Colon (tissue), 2 donors: ENCODE data around the gene DLGAP1.

Experiments used
- FAIRE-seq: peaks from 2 replicates; lab custom pipeline; 2012; peaks lifted over from hg19 to GRCh38; lab: Jason Lieb, UNC
- donor health status: control.
- donor health status: control.

The DLGAP1 gene

DNA sequence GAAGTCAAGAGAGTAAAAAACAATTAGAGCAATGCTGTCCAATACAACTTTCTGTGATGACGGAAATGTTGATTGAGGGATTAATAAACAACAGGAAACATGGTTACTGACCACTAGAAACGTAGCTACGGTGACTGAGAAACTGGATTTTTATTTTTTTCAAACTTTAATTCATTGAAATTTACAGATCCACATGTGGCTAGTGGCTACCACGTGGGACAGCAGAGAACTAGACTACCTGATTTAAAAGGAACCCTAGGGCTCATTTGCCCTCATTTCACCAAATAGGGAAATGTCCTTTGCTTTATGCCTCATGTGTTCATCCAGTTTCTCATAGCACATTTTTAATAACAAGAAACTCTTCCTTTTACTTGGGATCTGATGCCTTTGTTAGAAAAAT is 592.1 kb downstream of the DLGAP1 start:
- FAIRE-seq, result no peak

DNA sequence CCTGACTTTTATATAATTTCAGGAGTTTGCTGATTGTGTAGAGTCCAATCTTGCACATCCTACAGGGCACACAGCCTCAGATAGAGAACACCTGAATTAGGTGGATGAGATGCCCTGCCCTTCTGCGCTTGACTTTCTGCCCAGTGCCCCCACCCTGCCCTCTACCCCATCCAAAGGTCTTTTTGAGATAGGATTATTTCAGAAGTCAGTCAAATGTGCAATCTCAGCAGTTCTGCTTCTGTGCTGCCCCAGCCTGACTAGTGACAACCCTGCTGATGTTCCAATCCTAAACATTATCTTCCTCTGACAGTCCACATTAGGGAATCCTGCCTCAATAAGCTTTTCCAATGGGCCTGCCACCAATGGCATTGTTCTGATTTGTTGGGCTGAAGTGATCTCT is 593.6 kb downstream of the DLGAP1 start:
- no peak for FAIRE-seq

DNA sequence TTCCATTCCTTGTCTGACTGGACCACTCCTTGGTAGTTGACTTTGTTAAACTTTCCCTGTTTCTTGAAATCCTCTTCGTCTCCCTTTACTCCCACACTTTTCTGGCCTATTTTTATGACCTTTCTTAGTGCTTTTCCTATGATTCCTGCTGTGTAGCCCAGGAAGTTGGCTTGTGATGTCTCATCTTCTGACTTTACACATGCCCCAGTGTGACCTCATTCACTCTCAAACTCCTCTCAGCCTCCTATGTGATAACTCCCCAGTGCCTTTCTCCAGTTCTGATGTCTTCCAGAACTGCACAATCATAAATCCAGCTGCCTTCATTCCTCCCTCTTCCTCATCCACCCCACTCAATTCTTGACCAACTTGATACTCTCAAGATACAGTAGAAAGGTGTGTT is 597.6 kb downstream of the DLGAP1 start:
- FAIRE-seq, result no peak

DNA sequence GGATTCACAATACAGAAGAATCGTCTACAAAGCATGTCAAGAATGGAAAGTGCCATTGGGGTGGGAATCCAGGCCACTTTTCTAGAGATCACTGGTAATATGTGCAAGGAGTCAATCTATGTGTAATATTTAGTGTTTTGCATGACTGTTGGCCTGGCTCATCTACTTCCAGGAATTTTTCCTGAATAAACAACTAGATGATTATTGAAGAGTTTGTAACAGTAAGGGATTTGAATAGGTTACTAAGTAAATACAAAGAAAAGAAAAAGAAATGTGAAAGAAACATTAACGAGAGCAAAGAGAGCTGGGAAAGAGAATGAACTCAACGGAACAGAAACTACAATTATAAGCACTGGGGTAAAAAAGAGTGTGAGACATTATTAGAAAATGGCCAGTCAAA is 599.1 kb downstream of the DLGAP1 start:
- FAIRE-seq, result no peak

DNA sequence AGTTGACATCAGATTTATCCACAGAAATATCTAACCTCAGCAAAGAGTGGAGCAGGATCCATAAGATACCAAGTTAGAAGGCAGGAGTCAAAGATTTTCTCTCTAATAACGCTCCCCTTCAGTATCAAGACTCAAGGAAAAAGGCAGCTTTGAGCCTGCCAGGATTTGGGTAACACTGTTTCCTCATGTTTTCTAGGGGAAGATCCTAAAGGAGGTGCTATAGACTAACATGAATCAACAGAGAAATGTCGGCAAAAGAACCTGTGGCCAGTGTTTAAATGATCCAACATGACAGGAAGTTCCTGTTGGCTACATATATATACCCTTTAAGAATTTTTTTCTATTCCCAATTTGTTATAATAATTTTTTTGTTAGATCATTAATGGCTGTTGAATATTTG is 602.8 kb downstream of the DLGAP1 start:
- FAIRE-seq, result no peak

DNA sequence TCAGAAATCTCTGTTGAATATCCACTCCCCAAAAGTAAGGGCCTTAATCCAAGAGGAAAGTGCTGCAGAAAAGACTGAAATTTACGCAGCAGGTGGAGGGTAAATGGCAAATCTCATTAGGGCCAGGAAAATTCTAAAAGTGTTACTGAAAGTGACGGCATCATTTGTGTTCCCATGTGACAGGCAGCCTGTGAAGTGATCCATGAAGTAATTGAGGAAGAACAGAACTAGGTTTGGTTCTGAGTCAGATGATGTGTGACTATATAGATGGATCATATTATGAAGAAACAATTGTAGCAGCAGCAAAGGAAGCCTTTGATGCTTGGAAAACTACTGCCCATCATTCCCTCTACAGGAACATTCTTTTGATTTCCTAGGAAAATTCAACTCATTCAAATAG is 603.9 kb downstream of the DLGAP1 start:
- no peak for FAIRE-seq

DNA sequence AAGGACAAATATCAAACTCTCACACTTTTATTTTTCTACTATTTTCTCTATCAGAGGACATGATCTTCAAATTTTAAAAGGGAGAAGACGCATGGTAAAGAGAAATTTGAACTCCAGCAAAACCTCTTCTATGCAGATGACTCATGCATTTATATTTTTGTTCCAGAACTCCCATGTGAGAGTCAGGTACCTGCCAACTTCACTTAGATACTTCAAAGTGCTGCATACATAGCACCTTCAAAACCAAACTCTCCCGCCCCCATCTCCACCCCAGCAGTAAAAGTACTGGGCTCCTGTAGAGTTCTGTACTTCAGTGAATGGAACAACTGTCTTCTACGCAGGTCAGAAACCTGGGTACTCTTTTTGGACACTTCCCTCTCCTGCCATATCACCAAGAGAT is 606.8 kb downstream of the DLGAP1 start:
- no peak for FAIRE-seq

DNA sequence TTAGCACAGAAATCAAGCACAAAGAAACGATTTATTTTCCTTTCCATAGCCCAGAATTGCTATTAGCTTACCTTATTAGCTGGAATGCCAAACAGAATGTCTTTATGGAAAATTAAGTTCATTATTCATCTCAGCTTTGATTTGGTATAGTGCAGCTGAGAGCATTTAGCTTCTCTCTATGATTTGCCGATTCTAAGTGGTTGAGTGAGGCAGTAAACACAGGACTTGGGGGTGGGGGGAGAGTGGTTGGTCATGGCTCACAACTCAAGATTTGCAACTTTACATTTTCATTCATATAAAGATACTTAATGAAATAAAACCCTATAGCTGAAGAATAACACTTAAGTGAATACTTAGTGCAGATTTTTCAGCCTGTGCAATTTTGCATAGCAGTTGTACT is 609.9 kb downstream of the DLGAP1 start:
- FAIRE-seq, result no peak

DNA sequence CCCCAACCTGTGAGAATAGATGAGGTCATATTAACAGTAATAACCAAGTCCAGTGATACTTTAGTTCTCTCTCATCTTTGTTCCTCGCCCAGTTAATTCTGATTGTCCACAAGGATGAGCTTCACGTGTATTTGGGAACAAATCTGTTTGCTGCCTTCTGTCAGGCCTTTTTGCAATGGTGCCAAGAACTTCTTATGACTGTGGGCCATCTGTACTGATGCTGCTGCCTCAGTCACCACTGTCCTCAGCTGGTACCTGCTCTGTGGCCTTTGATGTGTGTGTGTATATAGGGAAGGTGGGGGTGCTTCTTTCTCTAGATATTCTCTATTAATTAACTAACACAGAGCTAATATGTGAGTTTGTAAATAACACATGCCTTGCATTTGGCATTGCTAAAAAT is 612.3 kb downstream of the DLGAP1 start:
- no peak for FAIRE-seq

DNA sequence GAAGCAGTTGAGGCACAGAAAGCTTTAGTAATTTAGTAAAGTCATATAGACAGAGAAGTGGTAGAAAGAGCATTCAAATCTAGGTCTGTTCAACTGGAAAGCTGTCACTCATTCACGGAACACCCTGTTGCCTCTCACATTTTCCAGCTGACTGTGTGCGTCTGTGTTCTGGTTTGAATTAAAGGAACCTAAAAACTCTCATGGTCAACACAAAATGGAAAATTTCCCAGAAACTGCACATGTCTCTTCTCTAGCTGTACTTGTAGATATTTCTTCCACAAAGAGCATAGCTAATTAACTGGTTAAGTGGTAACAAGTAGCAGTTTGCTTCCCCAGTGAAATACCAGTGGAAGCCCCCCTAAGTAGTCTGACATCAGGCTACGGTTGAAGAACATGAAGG is 614.3 kb downstream of the DLGAP1 start:
- FAIRE-seq, result no peak

DNA sequence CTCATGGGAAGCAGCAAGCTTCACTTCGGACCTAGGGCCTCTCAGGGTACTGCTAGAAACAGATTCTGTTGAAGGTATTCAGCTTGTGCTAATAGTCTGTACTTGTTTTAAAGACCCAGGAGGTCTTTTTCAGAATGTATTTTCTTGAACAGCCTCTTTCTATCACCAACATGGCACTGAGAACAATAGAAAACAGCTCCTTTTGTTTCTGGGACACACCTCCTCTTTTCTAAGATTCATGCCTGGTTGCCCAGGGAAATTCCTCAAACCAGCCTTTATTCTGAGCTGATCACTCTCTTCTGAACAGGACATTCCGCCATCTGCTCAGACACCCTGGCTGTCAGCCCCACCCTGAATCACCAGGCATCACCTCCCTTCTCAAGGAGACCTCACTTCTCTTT is 615.5 kb downstream of the DLGAP1 start:
- FAIRE-seq, result no peak

DNA sequence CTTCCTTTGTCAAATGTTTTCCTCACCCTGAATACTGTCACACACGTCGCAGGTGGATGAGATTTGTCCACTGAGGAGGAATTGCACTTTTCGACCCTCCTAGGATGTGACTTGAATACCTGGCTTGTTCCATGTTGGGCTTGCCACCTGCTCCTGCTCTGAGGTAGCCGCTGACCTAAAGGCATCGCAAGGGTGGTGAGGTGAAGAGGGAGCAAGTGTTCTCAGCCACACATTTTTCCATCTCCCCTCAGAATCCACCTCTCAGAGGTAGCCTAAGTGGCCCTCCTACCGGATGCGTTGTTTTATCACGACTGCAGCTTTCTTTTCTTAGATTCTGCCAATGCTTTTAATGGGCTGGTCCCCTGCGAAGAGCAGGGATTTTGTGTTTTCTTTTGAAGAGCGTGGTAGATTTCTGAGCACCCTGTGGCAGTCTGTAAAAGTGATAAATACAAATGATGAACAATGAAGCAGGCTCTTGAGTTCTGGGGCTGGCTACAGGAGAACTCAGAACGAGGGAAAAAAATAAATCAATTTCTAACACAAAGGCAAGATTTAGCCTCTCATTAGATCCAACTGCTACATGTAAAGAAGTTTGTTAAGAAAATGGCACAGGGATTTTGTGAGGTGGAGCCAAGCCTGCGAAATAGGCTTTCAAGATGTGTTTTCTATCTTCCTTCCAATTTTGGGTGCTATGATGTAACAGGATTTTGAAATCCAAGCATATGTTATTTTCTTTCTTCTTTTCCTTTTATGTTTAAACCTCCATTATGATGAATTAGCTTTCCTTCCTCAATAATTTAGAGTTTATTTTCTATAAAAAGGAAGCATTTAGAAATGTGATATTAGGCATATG is 618.4 kb downstream of the DLGAP1 start:
- FAIRE-seq, result no peak

DNA sequence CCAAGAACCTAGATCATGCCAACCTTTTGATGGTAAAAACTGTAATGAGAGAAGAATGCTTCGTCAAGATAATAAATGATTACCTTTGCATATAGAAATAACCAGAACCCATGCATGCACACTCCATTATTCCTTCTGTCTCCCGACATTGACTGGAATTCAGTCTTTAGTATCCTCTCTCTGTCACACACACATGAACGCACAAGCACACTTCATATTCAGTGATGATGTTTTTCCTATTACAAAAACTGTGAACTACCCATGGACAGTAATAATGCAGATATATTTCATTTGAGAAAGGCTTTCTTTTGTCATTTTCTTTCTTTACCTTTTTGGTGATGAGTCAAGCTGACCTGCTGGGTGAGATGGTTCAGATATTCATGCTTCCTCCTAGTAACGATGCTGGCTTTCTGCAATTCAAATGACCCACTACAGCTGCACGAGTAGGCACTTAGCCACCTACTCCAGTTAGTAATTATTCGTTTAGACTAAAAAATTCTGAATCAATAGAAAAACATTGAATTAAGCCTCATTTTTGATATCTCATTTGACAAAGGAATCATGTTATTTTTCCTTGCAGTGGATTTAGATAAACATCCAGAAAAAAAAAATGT is 623.0 kb downstream of the DLGAP1 start:
- no peak for FAIRE-seq

DNA sequence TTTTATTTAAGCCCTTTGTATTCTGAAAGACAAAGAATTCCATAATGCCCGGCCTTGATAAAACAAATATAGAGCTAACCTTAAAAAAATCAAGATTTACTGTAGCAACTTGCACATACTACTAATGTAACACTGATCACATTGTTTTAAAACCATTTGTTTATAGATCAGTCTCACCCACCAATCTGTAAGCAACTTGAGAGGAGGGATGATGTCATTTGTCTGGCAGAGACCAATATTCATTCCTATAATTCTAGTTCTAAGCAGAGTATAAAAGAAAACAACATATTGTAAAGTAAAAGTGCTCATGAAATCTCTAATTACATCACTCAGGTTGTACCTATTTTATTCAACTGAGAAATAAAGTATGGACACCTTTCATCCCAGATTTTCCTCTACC is 624.5 kb downstream of the DLGAP1 start:
- FAIRE-seq, result no peak

DNA sequence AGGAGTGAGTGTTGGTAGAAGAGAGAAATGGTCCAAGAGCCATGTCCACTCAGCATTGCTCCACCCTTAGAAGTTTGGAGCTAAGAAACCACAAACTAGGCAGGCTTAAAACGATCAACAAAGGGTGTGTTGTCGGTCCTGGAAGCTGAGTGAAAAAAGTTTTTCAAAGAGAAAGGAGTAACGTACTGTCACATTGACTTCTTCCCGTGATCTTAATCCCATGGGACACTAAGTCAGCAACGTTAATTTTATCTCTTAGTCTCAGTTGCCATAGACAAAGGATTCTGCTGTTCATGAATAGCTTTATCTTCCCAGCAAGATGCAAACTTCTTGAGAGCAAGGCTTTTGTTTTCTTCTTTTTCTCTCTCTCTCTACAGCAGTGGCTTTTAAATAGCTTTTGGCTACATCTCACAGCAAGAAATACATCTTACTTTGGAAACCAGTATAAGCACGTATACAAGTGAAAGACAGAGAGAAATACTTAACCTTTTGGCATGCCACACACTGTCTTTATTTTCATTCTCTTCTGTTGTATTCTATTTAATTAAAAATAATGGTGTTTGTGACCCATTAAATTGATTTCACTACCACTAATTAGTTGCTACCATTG is 627.8 kb downstream of the DLGAP1 start:
- FAIRE-seq, result no peak

DNA sequence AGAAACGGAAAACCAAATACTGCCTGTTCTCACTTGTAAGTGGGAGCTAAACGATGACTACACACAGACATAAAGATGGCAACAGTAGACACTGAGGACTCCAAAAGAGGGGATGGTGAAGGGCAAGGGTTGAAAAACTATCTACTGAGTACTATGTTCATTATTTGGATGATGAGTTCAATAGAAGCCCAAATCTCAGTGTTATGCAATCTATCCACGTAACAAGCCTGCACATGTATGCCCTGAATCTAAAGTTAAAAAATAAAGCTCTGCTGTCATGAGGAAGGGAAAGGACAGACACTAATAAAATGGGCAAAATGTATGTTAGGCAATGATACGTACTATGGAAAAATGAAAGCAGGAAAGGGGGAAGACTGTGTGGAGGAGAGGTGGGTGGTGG is 629.1 kb downstream of the DLGAP1 start:
- FAIRE-seq, result no peak

DNA sequence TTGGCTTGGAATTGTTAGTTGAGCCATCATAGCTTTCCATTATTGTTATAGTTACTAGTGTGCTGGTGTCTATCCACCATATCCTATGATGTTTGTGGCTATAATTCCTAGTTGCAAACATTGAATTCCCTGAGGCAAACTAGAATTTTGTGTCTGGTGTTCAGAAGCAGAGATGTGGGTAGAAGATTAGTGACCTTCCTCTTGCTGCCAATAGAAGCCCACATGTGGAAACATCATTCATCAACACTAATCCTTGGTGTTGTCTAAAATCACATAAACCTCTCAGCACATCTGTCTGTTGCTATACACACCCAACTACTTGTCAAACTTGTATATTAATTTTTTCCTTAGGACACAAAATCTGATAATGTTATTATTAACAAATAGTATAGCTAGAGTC is 631.0 kb downstream of the DLGAP1 start:
- no peak for FAIRE-seq

DNA sequence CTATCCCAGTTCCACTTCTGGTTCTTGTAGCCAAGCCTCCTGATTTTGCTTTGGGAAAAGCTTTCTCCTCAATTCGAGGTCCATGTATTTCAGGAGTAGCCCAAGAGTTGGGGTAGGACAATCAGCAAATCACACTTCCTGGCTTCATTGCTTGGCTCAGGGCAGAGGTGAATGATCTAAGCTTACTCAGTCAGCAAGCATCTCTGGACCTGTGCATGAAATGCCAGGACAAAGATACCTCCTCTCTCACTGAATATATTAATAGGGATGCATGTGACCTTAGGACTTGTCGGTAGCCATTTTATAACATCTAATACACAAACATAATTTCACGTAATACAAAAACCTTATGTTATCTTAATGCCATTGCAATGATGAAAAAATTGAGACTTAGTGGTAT is 632.0 kb downstream of the DLGAP1 start:
- no peak for FAIRE-seq

DNA sequence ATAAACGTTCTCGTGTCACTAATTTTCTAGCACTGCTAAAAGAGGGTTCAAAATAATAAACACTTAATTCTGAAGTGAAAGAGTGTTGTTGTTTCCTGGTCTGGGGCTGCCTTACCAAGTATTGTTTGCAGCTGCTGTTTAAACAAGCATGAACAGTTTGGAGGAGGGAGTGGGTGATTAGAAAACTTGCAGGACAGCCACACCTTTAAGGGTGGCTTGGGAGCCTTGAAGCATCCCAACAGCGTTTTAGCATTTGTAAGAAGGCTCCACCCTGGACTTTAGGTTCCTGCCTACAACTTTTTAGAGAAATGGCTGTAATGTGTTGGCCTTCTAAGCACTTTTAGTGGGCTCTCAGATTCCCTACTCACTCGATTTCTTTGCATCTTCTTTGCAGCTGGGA is 633.6 kb downstream of the DLGAP1 start:
- no peak for FAIRE-seq

DNA sequence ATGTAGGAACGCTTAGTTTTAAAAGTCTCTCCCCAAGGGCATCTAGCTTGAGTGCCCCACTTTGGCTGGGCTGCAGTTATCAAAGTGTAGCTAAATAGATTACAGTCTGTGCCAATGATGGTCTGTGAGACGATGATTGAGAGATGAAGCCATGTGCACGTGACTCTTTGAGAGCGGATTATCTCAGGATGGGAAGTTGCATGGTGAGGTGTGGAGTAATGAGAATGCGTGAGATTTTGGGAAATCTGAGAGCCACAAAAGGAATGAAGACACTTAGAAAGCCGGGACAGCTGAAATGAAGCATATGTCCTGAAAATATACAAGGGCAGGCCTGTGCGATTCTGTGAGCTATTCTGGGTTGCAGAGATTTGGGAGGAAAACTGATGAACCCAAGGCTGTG is 635.1 kb downstream of the DLGAP1 start:
- no peak for FAIRE-seq

DNA sequence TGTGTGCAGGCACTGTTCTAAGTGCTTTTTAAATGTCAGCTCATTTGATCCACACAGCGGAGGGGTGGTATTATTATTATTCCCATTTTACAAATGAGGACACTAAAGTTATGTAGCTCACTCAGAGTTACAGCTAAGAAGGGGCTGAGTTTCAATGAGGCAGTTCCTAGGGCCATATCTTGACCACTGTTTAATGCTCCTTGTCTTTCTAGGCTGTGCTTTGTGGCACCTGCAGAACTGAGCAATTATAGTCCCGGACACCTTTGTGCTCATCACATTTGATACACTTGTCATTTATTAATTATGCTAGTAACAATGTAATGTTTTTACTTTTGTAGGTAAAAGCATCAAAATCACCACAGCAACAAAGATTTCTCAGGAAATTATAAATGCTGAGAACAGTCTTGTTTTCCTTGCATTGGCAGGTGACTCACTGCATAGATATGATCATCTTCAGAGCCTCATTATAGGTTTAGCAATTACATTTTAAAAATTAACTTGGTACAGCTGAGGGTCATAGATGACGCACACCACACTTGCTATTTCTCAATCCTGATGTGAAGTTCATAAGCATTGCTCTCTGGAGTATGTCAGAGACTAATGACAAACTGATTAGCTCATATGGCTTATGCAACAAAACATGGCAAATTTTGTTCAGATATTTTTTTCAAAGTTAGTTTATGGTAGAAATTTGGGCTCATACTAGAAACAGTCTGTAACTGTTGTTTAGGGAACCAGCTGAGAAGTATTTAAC is 638.3 kb downstream of the DLGAP1 start:
- no peak for FAIRE-seq

DNA sequence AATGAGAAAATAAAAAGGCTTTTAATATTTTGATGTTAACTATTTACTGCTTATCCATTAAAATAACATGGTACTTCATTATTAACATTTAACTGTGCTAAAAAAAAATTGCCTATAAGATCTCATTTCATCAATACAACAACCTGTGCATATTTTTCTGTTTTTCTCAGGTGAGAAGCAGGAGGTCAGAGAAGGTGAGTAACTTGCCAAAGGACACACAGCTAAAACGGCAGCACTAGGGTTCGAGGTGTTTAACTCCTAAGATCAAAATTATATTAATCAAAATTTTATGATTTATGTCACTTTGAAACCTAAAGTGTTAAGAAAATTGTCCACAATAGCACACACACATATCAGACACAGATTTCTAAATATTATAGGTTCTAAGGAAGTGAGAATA is 639.1 kb downstream of the DLGAP1 start:
- no peak for FAIRE-seq

DNA sequence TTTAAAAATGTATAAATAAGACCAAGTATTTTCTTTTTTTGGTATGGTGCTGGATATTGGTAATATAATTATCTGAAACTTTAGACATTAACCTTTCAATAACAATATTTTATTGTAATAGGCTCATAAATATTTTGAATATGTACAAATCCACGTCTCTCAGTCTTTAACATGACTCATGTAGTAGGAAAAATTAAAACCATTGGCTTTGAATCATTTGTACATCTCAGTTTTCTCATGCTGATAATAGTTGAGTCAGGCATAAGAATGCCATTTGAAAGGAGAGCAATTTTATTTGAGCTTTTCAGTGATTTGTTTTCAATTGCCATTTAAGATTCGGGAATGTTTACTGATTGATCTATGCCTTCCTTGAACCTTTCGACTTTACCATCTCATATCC is 640.3 kb downstream of the DLGAP1 start:
- no peak for FAIRE-seq
